NCI-H345 treated with DMSO at 0.1 percent for 48 hours (cell line): Measurements from ENCODE around the gene RPTOR.

Experiments
- DNase-seq: peaks from one replicate; lab custom pipeline; 2025; ENCODE audit not compliant: unreplicated experiment; lab: John Stamatoyannopoulos, UW

RPTOR gene

GRCh38 chr17:80921159-80921558, 376.5 kb downstream of the RPTOR start:
- no peak for DNase-seq

GRCh38 chr17:80921741-80922579, 377.3 kb downstream of the RPTOR start:
- DNase-seq, result no peak

GRCh38 chr17:80922580-80923160, 378.0 kb downstream of the RPTOR start:
- no peak for DNase-seq

- no peak for DNase-seq
Measured at GRCh38 chr17:80923211-80924110, 378.8 kb downstream of the RPTOR start.

GRCh38 chr17:80924111-80924806, 379.6 kb downstream of the RPTOR start:
- no peak for DNase-seq

- DNase-seq, result no peak
Measured at GRCh38 chr17:80924807-80925610, 380.4 kb downstream of the RPTOR start.

- DNase-seq, result no peak
Measured at GRCh38 chr17:80925688-80926335, 381.2 kb downstream of the RPTOR start.

GRCh38 chr17:80926591-80927250, 382.1 kb downstream of the RPTOR start:
- no peak for DNase-seq

GRCh38 chr17:80927791-80928216, 383.2 kb downstream of the RPTOR start:
- DNase-seq, result no peak

GRCh38 chr17:80929449-80929848, 384.8 kb downstream of the RPTOR start:
- no peak for DNase-seq

GRCh38 chr17:80930335-80931279, 386.0 kb downstream of the RPTOR start:
- DNase-seq, result no peak

- no peak for DNase-seq
Measured at GRCh38 chr17:80931421-80932265, 387.0 kb downstream of the RPTOR start.

- DNase-seq, result no peak
Measured at GRCh38 chr17:80935526-80935925, 390.9 kb downstream of the RPTOR start.

GRCh38 chr17:80936218-80936617, 391.6 kb downstream of the RPTOR start:
- no peak for DNase-seq

GRCh38 chr17:80936723-80937122, 392.1 kb downstream of the RPTOR start:
- no peak for DNase-seq

- no peak for DNase-seq
Measured at GRCh38 chr17:80937462-80938381, 393.1 kb downstream of the RPTOR start.
